Transverse colon (tissue), 4 donors: ENCODE measurements around the gene E2F1.

Source experiments
- CTCF ChIP-seq, 5 experiments: fragments of 200-600 bp in 3 of 5; fragments of 450-650 bp in 2 of 5; sonication (generic) in 3 of 5; IDR thresholded peaks; 1 replicate in 2 of 5; 2 replicates in 3 of 5; pipeline ENCODE4 v1.5.1; 2016 to 2017; ENCODE audit warnings: antibody characterized with exemption in 5 of 5, inconsistent platforms in 3 of 5, mild to moderate bottlenecking in 2 of 5, moderate library complexity in 1 of 5
- POLR2AphosphoS5 ChIP-seq, 3 donors: sonication (generic); formaldehyde crosslinking; IDR thresholded peaks; one replicate each; pipeline ENCODE4 v1.6.1; 2016; ENCODE audit warnings: antibody characterized with exemption in 3 of 3

DNA sequence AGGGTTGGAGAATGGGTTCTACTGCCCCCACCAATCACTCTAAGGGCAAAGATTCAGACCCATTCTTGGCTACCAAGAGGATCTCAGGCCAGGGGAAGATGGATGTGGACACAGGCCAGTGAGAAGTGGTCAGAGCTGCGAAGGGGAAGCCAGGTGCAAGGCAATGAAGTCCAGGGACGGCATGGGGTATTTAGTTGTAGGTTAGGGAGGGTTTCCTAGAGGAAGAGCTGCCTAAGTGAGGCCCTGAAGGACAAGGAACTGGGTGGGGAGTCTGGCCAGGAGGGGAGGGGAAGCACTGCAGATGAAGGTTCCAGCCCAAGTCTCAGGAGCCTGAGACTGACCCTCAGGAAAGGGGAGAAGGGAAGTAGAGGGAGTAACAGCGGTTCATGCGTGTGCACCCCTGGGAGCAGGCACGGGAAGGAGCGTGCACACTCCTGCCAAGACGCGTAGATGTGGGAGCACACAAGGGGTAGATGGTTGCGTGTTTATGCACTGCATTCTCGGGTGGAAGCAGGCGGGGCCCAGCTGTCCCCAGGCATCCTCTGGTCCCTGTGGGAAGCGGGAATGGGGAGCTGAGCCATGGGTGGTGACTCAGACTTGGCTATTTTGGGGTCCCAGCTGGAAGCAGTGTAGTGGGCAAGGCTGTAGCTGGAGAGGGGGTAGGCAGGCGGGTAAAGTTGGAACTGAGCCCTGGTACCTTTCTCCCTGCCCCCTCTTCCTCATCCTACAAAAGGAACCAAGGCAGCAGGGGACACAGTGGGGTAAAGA lies 16.1 kb downstream of the E2F1 start:
- TF ChIP-seq CTCF (IDR thresholded peaks at IDR 0.05) (no peak), POLR2AphosphoS5 (IDR thresholded peaks at IDR 0.05) (no peak)
